Stomach smooth muscle (tissue), 2 donors: ENCODE measurements around the gene IKBKE.

Source experiments
- H3K27ac ChIP-seq: one replicate; pipeline ENCODE4 v1.7.0; 2013; ENCODE audit warnings: mild to moderate bottlenecking, low read length, inconsistent platforms
- H3K27me3 ChIP-seq, 2 donors: one replicate each; pipeline ENCODE4 v1.7.0; 2013; ENCODE audit warnings: low read length in 2 of 2; ENCODE audit not compliant: insufficient read depth in 2 of 2, control insufficient read depth in 1 of 2
- H3K36me3 ChIP-seq, 2 donors: one replicate each; pipeline ENCODE4 v1.7.0; 2013; ENCODE audit warnings: low read length in 2 of 2; ENCODE audit not compliant: control insufficient read depth in 2 of 2, insufficient read depth in 2 of 2
- H3K4me1 ChIP-seq: one replicate; pipeline ENCODE4 v1.7.0; 2013; ENCODE audit warnings: low read length; ENCODE audit not compliant: control insufficient read depth, insufficient read depth
- H3K4me3 ChIP-seq, 2 donors: one replicate each; pipeline ENCODE4 v1.7.0; 2013; ENCODE audit warnings: low read length in 2 of 2
- H3K9ac ChIP-seq, 2 donors: one replicate each; pipeline ENCODE4 v1.7.0; 2013; ENCODE audit warnings: low read length in 2 of 2, mild to moderate bottlenecking in 1 of 2
- H3K9me3 ChIP-seq, 2 donors: one replicate each; pipeline ENCODE4 v1.7.0; 2013; ENCODE audit warnings: low read length in 2 of 2; ENCODE audit not compliant: control insufficient read depth in 2 of 2
- donor health status: healthy.
- donor health status: Pancreatic carcinoma.

IKBKE gene

GRCh38 chr1:206455289-206455665, 15.0 kb upstream of the IKBKE start:
- no peak overlapping the region for H3K9ac ChIP-seq
- no peak overlapping the region for H3K27ac ChIP-seq
- no peaks in the 10 kb centered on the region for H3K27me3 ChIP-seq
- no peaks in the 10 kb centered on the region for H3K9me3 ChIP-seq
- H3K4me1 ChIP-seq, result peaks cover 8% of the 10 kb centered on the region
- peaks cover 14 to 23% of the 10 kb centered on the region in 2 donors for H3K36me3 ChIP-seq
- no peak overlapping the region for H3K4me3 ChIP-seq

GRCh38 chr1:206455666-206456344, 14.5 kb upstream of the IKBKE start:
- Histone ChIP-seq H3K4me1 (peaks cover 8% of the 10 kb centered on the region), H3K36me3 (peaks cover 10 to 22% of the 10 kb centered on the region in 2 donors)

GRCh38 chr1:206456577-206457370, 13.5 kb upstream of the IKBKE start:
- Histone ChIP-seq H3K4me1 (peaks cover 8% of the 10 kb centered on the region), H3K4me3 (no peak overlapping the region)

More at GRCh38 chr1:206455666-206456344, 14.5 kb upstream of the IKBKE start:
- no peaks in the 10 kb centered on the region for H3K9me3 ChIP-seq
- H3K27me3 ChIP-seq, result no peaks in the 10 kb centered on the region
- H3K9ac ChIP-seq, result no peak overlapping the region
- H3K4me3 ChIP-seq, result no peak overlapping the region
- no peak overlapping the region for H3K27ac ChIP-seq

GRCh38 chr1:206457408-206458120, 12.7 kb upstream of the IKBKE start:
- peaks cover 8% of the 10 kb centered on the region for H3K4me1 ChIP-seq
- H3K9ac ChIP-seq, result no peak overlapping the region
- no peak overlapping the region for H3K27ac ChIP-seq
- H3K4me3 ChIP-seq, result no peak overlapping the region
- H3K36me3 ChIP-seq, result peaks cover 3 to 16% of the 10 kb centered on the region in 2 donors
- no peaks in the 10 kb centered on the region for H3K27me3 ChIP-seq
- no peaks in the 10 kb centered on the region for H3K9me3 ChIP-seq

More at GRCh38 chr1:206456577-206457370, 13.5 kb upstream of the IKBKE start:
- H3K27me3 ChIP-seq, result no peaks in the 10 kb centered on the region
- H3K9me3 ChIP-seq, result no peaks in the 10 kb centered on the region
- peaks cover 3 to 18% of the 10 kb centered on the region in 2 donors for H3K36me3 ChIP-seq
- H3K9ac ChIP-seq, result no peak overlapping the region
- no peak overlapping the region for H3K27ac ChIP-seq

- Histone ChIP-seq H3K27me3 (no peaks in the 10 kb centered on the region), H3K4me3 (no peak overlapping the region), H3K4me1 (peaks cover 8% of the 10 kb centered on the region), H3K9me3 (no peaks in the 10 kb centered on the region), H3K27ac (no peak overlapping the region), H3K9ac (no peak overlapping the region), H3K36me3 (peaks cover 3 to 13% of the 10 kb centered on the region in 2 donors)
Measured at GRCh38 chr1:206459703-206460102, 10.6 kb upstream of the IKBKE start.

- H3K27ac ChIP-seq, result no peak overlapping the region
- peaks cover 6% of the 10 kb centered on the region for H3K4me1 ChIP-seq
- no peaks in the 10 kb centered on the region for H3K9me3 ChIP-seq
- peaks cover 0 to 8% of the 10 kb centered on the region in 2 donors for H3K36me3 ChIP-seq
- H3K27me3 ChIP-seq, result no peaks in the 10 kb centered on the region
- no peak overlapping the region for H3K4me3 ChIP-seq
- H3K9ac ChIP-seq, result no peak overlapping the region
Measured at GRCh38 chr1:206460836-206461426, 9.3 kb upstream of the IKBKE start.

- peaks cover 0 to 6% of the 10 kb centered on the region in 2 donors for H3K36me3 ChIP-seq
- no peak overlapping the region for H3K9ac ChIP-seq
- H3K27me3 ChIP-seq, result no peaks in the 10 kb centered on the region
- H3K4me1 ChIP-seq, result peaks cover 6% of the 10 kb centered on the region
- no peak overlapping the region for H3K27ac ChIP-seq
- no peaks in the 10 kb centered on the region for H3K9me3 ChIP-seq
- H3K4me3 ChIP-seq, result no peak overlapping the region
Measured at GRCh38 chr1:206461602-206462455, 8.4 kb upstream of the IKBKE start.

- H3K4me1 ChIP-seq, result no peaks in the 10 kb centered on the region
Measured at GRCh38 chr1:206463137-206463536, 7.1 kb upstream of the IKBKE start.

GRCh38 chr1:206463911-206464310, 6.4 kb upstream of the IKBKE start:
- Histone ChIP-seq H3K4me1 (no peaks in the 10 kb centered on the region), H3K4me3 (no peak overlapping the region), H3K9ac (no peak overlapping the region), H3K27ac (no peak overlapping the region), H3K9me3 (no peaks in the 10 kb centered on the region), H3K27me3 (peaks cover 7 to 9% of the 10 kb centered on the region in 2 donors), H3K36me3 (peaks cover 0 to 5% of the 10 kb centered on the region in 2 donors)

More at GRCh38 chr1:206463137-206463536, 7.1 kb upstream of the IKBKE start:
- Histone ChIP-seq H3K4me3 (no peak overlapping the region), H3K27me3 (peaks cover 4 to 5% of the 10 kb centered on the region in 2 donors), H3K9me3 (no peaks in the 10 kb centered on the region), H3K9ac (no peak overlapping the region), H3K36me3 (peaks cover 0 to 5% of the 10 kb centered on the region in 2 donors), H3K27ac (no peak overlapping the region)
